ENCODE measurements around the gene RNF103.
"Not testable (repeated sequence)": the region's sequence is repeated elsewhere in the genome, so short reads cannot be mapped to it uniquely, and the experiment has no call there.

RNF103 gene, protein sequence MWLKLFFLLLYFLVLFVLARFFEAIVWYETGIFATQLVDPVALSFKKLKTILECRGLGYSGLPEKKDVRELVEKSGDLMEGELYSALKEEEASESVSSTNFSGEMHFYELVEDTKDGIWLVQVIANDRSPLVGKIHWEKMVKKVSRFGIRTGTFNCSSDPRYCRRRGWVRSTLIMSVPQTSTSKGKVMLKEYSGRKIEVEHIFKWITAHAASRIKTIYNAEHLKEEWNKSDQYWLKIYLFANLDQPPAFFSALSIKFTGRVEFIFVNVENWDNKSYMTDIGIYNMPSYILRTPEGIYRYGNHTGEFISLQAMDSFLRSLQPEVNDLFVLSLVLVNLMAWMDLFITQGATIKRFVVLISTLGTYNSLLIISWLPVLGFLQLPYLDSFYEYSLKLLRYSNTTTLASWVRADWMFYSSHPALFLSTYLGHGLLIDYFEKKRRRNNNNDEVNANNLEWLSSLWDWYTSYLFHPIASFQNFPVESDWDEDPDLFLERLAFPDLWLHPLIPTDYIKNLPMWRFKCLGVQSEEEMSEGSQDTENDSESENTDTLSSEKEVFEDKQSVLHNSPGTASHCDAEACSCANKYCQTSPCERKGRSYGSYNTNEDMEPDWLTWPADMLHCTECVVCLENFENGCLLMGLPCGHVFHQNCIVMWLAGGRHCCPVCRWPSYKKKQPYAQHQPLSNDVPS

DNA sequence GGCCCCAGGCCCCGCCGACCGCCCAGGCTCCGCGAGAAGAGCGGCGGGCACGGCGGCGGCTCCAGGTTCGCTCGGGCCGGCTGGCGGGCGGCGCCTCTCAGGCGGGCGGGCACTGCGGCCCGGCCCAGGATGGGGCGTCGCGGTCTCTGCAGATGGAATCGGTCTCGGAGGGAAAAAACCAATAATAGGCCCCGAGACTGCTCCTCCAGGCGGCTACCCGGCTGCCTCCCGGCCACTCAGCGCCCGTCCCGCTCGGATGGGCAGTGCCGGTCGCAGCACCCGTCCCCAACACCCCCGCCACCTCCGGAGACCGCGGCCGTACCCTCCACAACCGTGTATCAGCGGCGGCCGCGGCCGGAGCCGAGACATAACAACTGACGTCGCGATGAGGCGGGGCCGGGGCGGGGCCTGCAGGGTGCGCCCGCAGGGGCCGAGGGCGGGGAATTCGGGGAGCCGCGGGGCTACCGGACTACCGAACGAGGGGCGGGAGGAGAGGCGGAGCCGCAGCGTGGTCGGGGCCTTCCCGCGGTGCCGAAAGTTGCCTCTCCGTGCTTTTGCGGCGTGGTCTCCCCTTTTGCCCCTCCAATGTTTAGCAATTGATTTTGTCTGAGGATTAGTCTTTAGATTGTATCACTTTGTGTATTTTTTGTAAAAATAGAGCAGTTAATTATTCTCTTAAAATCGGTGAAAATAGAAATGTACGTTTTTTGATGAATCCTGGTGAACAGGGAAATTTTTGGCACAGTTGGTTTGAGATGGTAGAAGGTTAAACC lies at the start of gene RNF103:
Gene RNF103 (minus strand): TSS at position 372 of the 773 bp plus-strand sequence. CDS start 979 bp downstream, outside the sequence.
- DNase-seq, result peak; percentile 91

DNA sequence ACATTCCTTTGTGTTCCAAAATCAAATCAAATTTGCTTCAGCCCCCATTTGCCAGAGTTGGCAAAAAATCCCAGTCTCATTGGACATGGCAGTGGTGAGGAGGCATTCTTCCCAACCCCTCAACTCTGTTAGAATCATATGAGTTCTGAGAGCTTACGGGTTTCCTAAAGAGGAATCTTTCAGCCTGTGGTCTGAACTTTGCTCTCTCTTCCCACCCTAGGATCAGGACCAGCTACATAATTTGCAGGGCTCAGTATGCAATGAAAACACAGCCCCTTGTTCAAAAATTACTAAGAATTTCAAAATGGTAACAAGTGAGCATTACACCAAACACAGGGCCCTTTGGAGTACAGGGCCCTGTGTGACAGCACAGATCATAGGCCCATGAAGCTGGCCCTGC lies 49.3 kb upstream of the RNF103 start:
- no peak for DNase-seq

DNA sequence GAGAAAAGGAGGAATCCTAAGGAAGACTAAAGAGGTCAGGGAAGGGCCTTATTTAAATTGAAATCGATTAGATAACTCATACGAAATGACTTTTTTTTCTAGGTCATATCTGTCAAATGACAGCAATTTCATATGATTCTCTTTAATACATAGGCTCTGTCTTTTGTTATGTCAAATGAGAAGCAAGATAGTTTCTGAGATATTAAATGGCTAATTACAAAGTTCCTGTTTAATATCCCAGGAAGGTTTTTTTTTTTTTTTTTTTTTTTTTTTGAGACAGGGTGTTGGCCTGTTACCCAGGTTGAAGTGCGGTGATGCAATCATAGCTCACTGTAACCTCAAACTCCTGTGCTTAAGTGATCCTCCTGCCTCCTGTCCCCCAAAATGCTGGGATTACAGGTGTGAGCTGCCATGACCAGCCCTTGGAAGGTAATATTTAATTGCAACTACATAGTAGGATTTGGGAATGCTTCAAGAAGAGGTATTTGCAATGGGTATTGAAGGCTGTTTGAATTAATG lies 48.4 kb upstream of the RNF103 start:
- DNase-seq, result no peak

DNA sequence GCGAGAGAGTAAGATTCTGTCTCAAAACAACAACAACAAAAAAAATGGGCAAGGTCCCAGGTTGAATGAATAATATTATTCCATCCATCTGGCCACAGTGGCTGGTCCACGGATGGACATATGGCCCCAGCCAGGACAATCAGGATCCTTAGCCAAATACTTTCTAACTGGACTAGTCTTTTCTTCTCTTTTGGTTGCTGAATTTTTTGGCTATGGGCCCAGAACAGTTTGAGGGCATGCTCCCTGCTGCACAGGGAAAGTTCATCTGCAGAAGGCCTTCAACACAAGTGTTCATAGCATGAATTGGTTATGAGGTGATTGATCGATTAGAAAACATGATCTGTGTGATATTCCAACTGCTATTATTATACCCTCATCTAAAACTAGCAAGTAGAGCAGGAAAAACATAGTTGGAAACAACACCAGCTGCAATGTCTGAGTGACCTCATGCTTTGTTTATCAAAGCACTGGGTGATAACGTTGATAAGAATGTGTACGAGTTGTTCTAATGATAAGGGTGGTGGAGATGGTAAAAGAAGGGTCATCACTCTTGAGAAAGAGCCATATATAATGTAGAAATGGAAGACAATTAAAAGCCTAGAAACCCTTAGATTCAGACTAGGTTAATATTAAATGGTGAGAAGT lies 47.8 kb upstream of the RNF103 start:
- DNase-seq, result no peak

DNA sequence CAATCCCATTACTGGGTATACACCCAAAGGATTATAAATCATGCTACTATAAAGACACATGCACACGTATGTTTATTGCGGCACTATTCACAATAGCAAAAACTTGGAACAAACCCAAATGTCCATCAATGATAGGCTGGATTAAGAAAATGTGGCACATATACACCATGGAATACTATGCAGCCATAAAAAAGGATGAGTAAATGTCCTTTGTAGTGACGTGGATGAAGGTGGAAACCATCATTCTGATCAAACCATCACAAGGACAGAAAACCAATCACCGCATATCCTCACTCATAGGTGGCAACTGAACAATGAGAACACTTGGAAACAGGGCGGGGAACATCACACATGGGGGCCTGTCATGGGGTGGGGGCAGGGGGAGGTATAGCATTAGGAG lies 45.7 kb upstream of the RNF103 start:
- not testable (repeated sequence) for DNase-seq

DNA sequence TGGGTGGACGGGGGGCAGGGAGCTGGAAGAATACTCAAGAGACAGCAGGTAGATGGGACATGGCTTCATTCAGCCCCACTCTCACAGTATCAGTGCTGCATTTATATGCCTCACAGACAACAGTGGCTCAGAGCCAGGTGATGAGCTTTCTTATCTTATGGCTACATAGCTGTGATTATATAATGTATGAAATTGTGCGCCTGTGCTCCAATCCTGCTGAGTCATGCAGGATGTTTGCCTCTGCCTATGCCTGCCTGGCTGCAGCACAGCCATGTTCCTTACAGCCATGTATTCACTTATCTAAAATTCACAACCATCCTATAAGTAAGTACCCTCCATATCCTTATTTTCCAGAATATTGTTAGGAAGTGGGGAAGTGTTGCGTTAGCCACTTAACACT lies 37.7 kb upstream of the RNF103 start:
- DNase-seq, result no peak

DNA sequence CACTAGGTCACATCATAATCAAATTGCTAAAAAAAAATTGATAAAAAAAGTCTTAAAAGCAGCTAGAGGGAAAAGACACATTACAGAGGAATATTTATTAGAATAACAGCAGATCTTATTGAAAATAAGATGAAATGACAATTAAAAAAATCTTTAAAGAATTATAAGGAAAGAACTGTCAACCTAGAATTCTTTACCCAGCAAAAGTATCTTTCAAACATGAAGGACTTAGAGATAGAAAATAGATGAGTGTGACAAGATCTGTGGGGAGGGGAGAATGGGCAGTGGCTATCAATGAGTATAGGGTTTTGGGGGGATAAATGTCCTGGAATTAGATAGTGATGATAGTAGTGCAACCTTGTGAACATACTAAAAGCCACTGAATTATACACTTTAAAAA lies 26.5 kb upstream of the RNF103 start:
- no peak for DNase-seq

DNA sequence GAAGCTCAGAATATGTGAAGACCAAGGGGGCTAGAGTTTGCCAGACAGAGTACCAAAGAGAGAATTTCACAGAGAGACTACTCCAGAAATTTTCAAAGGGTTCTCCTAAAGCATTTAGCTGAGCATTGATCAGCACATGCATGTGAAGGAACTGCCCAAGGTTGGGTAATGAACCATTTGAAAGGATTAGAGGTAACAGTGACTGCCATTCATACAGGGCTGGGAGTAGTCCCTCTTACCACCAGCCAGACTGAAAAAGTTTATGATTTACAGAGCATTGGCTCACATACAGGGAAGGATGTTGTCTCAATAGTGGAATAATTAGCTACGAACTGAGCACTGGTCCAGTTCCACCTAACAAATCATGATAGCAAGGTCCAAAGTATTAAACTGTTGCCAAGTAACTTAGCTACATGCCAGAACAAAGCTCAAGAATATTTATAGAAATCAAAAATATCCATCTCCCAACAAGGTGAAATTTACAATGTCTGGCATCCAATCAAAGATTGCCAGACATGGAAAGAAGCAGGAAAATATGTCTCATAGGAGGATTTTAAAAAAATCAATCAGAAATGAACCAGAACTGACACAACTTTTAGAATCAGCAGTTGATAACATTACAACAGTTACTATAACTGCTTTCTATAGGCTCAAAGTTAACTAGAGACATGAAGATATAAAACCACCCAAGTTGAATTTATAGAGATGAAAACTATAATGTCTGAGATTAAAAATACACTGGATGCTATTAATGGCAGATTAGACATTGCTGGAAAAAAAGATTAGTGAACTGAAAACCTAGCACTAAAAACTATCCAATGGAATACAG lies 25.7 kb upstream of the RNF103 start:
- no peak for DNase-seq

DNA sequence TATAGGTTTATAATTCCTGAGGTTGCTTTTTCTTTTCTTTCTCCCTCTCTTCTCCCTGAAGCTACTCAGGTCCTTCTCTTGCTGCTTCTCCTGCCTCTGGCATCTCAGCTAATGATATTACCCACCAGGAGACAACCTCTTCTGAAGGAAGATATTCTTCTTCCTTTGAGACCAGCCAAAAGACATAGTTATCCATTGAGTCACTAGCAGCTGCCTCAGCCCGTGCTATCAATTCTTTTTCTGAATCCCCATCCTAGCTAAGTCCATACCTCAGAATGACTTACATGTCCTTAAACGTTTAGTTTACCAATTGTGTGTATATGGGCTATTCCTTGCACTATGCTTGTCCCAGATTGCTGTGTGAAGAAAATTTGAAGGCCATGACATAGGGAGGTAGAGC lies 25.0 kb upstream of the RNF103 start:
- DNase-seq, result no peak

DNA sequence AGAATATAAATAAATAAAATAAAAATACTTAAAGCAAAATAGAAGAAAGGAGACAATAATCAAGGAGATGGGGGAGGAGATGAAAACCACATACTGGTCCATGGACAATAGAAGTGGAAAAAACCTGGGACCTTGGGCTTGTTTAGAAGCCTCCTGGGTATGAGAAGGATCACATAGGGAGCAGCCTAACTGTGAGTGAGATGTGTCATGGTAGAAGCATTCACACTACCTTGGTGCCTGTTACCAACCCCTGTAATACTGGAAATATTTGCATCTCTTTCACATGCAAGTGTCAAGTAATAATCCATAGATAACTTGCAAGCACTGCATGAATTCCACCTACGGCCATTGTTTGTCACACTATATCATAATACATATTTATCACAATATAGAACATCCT lies 23.2 kb upstream of the RNF103 start:
- no peak for DNase-seq

DNA sequence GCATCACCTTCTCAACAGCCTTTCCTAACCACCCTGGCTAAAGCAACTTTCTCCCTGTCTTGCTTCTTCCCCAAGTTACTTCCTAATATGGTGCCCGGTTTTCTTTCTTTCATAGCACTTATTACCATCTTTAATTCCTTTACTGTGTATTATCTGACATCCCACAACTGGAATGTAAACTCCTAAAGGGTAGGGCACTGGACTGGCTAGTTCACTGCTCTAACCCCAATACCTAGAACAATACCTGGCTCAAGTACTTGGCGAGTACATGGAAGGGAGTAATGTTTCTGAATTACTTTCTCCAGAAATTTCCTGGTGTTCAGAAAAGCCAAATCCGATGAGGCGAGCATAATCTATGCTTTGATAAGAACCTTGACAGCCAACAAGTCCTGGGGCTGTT lies 22.7 kb upstream of the RNF103 start:
- no peak for DNase-seq

DNA sequence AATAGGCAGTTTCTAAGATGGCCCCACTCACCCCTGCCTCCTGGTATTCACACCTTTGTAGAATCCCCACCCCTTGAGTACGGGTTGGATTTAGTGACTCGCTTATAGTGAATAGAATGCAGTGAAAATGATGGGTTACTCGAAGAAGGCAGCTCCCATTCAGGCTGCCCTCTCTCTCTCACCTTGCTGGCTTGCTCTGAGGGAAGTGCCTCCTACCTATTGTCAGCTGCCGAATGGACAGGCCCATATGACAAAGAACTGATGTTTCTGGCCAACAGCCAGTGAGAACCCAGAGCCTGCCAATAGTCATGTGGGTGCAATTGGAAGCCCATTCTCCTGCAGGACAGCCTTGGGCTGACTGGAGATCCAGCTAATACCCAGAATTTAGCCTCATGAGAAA lies 22.1 kb upstream of the RNF103 start:
- no peak for DNase-seq

DNA sequence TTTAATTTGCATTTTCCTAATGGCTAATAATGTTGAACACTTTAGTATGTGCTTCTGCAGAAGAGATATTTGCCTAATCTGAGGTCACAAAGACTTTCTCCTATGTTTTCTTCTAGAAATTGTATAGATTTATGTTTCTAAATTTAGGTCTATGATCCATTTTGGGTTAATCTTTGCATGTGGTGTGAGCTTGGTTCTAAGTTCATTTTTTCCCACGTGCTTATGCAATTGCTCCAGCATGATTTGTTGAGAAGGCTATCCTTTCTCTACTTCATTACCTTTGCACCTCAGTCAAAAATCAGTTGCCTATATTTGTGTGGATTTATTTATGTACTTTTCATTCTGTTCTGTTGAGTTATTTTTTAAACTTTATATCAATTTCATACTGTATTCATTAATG lies 15.0 kb upstream of the RNF103 start:
- DNase-seq, result no peak

DNA sequence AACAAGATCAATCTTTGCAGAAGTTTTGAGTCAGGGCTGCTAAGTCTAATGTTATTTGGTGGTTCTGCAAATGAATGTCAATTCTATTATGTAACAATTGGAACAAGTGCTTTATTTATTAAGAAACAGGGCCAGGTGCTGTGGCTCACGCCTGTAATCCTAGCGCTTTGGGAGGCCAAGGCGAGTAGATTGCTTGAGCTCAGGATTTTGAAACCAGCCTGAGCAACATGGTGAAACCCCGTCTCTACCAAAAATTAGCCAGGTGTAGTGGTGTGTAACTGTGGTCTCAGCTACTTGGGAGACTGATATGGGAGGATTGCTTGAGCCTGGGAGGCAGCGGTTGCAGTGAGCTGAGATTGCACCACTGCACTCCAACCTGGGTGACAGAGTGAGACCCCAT lies 13.2 kb upstream of the RNF103 start:
- no peak for DNase-seq

DNA sequence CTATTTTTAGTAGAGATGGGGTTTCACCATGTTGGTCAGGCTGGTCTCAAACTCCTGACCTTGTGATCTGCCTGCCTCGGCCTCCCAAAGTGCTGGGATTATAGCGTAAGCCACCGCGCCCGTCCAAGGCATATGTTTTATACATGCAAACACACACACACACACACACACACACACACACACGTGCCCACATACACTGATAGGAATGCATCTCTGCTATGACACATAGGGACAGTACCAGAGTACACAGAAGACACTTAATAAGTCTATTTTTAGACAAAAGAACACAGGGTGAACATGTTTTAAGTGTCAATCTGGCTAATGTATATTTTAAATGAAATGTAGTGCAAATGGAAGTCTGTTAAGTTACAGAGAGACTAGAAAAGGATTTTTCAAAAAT lies 10.7 kb upstream of the RNF103 start:
- DNase-seq, result peak; percentile 11

DNA sequence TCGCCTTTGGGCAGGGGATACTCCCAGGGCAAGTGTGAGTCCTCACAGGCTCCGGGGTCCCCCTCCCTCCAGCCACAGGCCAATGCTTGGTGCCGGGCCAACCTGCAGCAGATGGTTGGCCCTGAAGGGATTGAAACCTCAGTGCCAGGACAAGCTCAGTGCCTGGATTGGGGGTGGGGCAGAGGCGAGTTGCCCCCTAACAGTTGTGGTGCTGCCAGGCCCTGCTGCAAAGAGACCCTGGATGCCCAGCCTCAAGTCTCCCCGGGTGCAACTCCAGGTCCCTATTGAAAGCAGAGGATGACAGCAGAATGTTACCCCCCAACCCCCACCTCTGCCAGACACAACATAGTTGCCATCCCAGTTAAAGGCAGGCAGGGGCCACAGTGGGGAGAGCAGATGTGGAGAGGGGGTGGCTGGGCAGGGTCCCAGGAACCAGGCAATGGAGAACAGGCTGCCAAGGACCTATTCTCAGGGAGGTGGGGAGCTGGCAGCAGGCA lies 9.5 kb upstream of the RNF103 start:
- DNase-seq, result no peak

DNA sequence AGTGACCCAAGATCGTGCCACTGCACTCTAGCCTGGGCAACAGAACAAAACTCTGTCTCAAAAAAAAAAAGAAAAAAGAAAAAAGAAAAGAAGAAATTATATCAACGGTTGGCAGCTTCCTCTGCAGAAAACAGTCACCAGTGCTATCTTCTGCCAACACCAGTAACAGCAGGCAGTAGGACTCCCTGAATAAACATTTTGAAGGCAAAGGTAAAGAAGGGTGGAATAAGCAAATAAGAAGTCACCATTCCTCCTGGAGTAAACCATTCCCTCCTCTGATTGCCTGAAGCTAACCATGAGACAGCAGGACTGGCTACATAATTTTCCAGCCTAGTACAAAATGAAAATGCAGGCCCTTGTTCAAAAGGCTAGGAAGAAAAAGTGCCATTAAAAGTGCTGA lies 9.0 kb upstream of the RNF103 start:
- DNase-seq, result no peak

DNA sequence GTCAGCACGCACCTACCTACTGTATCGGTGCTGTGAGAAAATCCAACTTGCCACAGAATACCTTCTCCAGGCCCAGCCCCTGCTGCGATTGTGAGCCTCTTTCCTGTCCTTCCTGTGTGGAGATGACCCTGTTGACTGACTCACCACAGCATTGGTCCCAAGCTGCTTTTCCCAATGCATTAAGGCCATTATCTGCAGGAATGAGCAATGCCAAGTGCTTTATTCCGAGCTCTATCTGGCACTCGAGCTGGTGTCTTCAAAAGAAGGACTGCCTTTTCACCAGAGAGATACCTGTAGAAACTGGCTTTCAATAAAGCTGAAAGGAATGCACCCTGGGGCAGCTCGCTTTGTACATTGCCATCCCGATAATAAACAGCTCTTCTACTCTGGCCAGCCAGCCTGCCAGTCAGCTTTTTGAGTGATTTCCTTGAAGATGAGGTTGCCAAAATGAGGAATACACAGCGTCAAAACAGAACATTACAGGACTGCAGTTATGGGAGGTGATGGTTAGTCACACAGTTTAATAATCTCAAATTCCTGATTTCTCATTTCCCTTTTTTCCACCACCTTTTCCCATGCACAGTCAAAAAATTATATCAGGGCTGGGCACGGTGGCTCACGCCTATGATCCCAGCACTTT lies 8.3 kb upstream of the RNF103 start:
- DNase-seq, result no peak

DNA sequence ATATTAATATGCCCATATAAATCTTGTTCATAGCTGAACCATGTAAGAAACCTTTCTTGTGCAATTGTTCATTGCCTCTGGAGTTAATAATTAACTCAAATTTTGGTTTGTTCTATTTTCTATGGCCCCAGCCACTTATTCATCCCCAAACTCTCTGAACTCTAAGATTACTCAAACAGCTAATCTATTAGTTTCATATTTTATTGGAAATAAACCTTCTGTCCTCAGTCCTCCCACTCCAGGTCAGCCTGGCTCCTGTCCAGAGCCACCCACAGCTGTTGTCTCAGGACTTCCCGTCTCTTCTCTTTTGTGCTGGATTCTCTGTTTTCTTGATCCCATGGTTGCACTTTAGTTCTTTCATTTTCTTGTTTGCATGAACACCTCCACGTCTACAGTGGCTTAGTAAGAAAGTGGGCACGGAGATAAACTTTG lies 4.4 kb upstream of the RNF103 start:
- DNase-seq, result no peak

DNA sequence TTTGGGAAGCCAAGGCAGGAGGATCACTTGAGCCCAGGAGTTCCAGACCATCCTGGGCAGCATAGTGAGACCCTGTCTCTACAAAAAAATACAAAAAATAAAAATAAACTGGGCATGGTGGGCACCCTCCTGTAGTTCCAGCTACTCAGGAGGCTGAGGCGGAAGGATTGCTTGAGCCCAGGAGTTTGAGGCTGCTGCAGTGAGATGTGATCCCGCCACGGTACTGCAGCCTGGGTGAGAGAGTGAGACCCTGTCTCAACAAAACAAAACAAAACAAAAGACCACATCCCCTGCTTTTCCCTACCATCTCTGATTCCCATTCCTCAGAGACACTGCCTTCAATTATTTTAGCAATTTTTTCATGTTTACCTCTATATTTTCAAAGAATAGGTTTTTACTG lies 3.9 kb upstream of the RNF103 start:
- no peak for DNase-seq

DNA sequence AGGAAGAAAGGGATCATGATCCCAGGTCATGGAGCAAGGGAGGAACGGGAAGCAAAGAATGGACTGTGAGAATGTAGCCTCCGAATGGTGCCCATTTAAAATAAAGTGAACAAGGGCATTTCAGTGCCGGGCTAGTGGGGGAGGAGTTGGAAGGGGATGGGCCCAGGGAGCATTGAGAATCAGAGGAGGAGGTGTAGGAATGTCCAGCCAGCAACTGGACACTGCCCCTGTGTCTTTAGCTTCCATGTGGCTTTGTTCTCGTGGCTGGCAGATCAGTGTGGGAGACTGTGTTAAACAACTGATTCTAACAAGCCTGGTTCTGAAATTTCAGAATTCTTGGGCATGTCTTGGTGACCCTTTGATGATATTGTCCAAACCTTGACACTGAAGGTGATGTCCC lies 1.4 kb upstream of the RNF103 start:
- no peak for DNase-seq

DNA sequence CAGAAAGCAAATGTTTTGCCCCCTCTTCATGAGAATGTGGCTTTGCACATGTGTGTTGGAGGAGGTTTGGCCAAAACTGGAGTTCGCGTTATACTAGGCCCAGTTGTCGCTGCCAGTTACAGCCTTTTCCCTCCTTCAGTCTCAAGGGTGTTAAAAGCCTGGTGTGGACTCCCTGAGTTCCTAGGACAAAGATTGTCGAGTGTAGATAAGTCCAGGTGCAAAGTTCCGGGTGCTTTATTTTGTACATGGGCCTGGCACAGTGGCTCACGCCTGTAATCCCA lies 542 bp upstream of the RNF103 start:
- no peak for DNase-seq
